PFSK-1 (cell line): Measurements from ENCODE around the gene CTTNBP2.

Source experiments
- FOXP2 ChIP-seq: optimal IDR thresholded peaks from 2 replicates; pipeline ENCODE3; 2011; ENCODE audit warnings: borderline replicate concordance, control low read depth, inconsistent platforms; ENCODE audit not compliant: insufficient read depth; ENCODE audit errors: extremely low read length, extremely low read depth
- POLR2AphosphoS5 ChIP-seq: IDR thresholded peaks from 2 replicates; pipeline ENCODE4 v1.6.1; 2012; ENCODE audit warnings: low read depth, mild to moderate bottlenecking, control low read depth, low read length, moderate library complexity
- REST ChIP-seq, 2 experiments: IDR thresholded peaks; 2 replicates each; pipeline versions ENCODE4 v1.6.1 to v1.8.0; 2011 to 2012; ENCODE audit warnings: low read depth in 2 of 2, low read length in 2 of 2, control low read depth in 1 of 2, inconsistent platforms in 1 of 2, mild to moderate bottlenecking in 1 of 2, moderate library complexity in 1 of 2; ENCODE audit not compliant: insufficient read depth in 1 of 2
- SIN3A ChIP-seq: IDR thresholded peaks from 2 replicates; pipeline ENCODE4 v1.6.1; 2012; ENCODE audit warnings: mild to moderate bottlenecking, low read length, moderate library complexity, borderline replicate concordance; ENCODE audit not compliant: insufficient read depth
- TAF1 ChIP-seq: IDR thresholded peaks from 2 replicates; pipeline ENCODE4 v1.6.1; 2012; ENCODE audit warnings: low read length, control low read depth, borderline replicate concordance; ENCODE audit not compliant: insufficient read depth

GRCh38 chr7:117816727-117817126 is 56.5 kb downstream of the CTTNBP2 start:
- TF ChIP-seq REST (IDR thresholded peaks at IDR 0.05; ENCODE audit: insufficient read depth in 1 of 2, low read depth in 2 of 2, low read length in 2 of 2) = no peak
- no peak for TF ChIP-seq POLR2AphosphoS5
- no peak for TF ChIP-seq SIN3A
- TF ChIP-seq TAF1 = no peak
- no peak for TF ChIP-seq FOXP2
